ENCODE results near the gene DYNLT3. TPM values are rescaled to one million over a fixed set of nuclear protein-coding genes. Genes with fewer than 3 reads are reported as not detected.

DYNLT3 gene
- polyA plus RNA-seq, 1 experiment = 11.3 TPM

DNA sequence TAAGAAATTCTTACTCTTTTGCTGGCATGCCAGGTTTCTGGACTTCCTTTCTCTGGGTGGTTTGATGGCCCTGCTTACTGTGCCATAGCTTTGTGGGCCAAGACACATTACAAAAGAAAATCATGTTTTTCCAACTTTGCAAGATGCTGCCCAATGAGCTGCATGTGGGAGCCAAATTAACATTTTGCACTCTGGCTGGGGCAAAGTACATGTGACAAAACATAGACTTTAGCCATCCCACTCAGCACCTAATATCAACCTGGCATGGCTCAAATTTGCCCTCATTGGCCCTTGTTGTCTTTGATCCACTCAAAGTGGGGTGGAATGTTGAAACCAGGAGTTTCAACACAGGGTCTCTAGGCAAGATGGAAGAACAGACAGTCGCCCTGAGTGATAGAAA lies 40.0 kb upstream of the DYNLT3 start:
- no peaks in the 10 kb centered on the region for H3K36me3 ChIP-seq (ENCODE audit: control insufficient read depth, insufficient read depth, low read length)
- POLR2A ChIA-PET = no interaction called here
- CTCF ChIA-PET = no interaction called here
- H3K27me3 ChIP-seq (ENCODE audit: control insufficient read depth, insufficient read depth, low read length) = no peaks in the 10 kb centered on the region
- no peak overlapping the region for H3K4me3 ChIP-seq (ENCODE audit: low read depth, low read length)
- TF ChIP-seq, protein P1, sequence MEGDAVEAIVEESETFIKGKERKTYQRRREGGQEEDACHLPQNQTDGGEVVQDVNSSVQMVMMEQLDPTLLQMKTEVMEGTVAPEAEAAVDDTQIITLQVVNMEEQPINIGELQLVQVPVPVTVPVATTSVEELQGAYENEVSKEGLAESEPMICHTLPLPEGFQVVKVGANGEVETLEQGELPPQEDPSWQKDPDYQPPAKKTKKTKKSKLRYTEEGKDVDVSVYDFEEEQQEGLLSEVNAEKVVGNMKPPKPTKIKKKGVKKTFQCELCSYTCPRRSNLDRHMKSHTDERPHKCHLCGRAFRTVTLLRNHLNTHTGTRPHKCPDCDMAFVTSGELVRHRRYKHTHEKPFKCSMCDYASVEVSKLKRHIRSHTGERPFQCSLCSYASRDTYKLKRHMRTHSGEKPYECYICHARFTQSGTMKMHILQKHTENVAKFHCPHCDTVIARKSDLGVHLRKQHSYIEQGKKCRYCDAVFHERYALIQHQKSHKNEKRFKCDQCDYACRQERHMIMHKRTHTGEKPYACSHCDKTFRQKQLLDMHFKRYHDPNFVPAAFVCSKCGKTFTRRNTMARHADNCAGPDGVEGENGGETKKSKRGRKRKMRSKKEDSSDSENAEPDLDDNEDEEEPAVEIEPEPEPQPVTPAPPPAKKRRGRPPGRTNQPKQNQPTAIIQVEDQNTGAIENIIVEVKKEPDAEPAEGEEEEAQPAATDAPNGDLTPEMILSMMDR (IDR thresholded peaks at IDR 0.05; ENCODE audit: insufficient read depth, low read depth, low read length) = no peak
- no peak for DNase-seq (ENCODE audit: low read depth)

DNA sequence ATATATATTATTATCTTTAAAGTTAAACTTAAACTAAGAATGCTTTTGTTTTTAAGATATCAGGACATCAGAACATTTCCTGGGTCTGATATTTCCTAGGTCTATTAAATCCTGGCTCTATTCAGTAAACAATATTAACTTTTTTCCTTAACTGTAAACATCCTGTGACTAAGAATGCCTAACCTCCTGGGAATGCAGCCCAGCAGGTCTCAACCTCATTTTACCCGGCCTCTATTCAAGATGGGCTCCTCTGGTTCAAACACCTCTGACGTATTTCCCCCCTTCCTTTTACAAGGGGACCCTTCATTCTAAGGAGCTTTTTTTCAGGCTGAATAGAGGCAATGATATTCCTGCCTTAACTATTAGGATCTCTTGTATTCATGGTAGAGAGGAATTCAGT lies 35.8 kb upstream of the DYNLT3 start:
- no peak for DNase-seq (ENCODE audit: low read depth)
- Histone ChIP-seq H3K4me3 (ENCODE audit: low read depth, low read length) (no peak overlapping the region), H3K27me3 (ENCODE audit: control insufficient read depth, insufficient read depth, low read length) (no peaks in the 10 kb centered on the region), H3K36me3 (ENCODE audit: control insufficient read depth, insufficient read depth, low read length) (no peaks in the 10 kb centered on the region)
- TF ChIP-seq, protein P1 (IDR thresholded peaks at IDR 0.05; ENCODE audit: insufficient read depth, low read depth, low read length) = no peak
- POLR2A ChIA-PET = no interaction called here
- CTCF ChIA-PET = no interaction called here

DNA sequence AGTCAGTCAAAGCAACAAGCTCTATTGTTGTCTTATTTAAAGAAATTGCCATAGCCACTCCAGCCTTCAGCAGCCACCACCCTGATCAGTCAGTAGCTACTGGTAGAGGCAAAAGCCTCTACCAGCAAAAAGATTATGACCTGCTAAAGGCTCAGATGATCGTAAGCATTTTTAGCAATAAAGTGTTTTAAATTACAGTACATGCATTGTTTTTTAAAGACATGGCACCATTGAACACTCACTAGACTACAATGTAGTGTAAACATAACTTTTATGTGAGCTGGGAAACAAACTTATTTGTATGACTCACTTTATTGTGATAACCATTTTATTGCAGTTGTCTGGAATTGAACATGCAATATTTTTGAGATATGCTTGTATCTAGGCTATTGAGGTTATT lies 32.3 kb upstream of the DYNLT3 start:
- POLR2A ChIA-PET = no interaction called here
- CTCF ChIA-PET = interaction anchor here (1.0 kb wide), 1 partner anchor 16 kb away, joined by 3 read pairs; no protein-coding TSS in a partner anchor
- no peaks in the 10 kb centered on the region for H3K36me3 ChIP-seq (ENCODE audit: control insufficient read depth, insufficient read depth, low read length)
- no peak for DNase-seq (ENCODE audit: low read depth)
- no peak overlapping the region for H3K4me3 ChIP-seq (ENCODE audit: low read depth, low read length)
- TF ChIP-seq, protein P1 (IDR thresholded peaks at IDR 0.05; ENCODE audit: insufficient read depth, low read depth, low read length) = no peak
- no peaks in the 10 kb centered on the region for H3K27me3 ChIP-seq (ENCODE audit: control insufficient read depth, insufficient read depth, low read length)

DNA sequence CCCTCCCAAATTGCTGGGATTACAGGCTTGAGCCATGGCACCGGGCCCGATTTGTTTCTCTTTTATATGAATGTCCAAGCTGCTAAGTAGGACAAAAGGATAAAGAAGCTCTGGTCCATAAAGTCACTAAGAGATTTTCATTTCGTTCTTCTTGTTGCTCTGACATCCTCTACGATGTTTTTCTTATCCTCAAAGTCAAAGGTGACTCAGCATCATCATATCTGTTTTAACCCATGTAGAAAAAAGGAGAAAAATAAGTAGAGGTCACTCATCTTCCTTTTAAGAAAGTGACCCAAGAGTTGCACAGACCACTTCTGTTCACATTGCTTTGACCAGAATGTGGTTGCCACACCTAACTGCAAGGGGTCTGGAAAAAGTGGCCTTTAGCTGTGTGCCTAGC lies 29.3 kb upstream of the DYNLT3 start:
- H3K27me3 ChIP-seq (ENCODE audit: control insufficient read depth, insufficient read depth, low read length) = no peaks in the 10 kb centered on the region
- ChIA-PET POLR2A (no interaction called here), CTCF (no interaction called here)
- no peak for DNase-seq (ENCODE audit: low read depth)
- TF ChIP-seq, protein P1 (IDR thresholded peaks at IDR 0.05; ENCODE audit: insufficient read depth, low read depth, low read length) = no peak
- no peak overlapping the region for H3K4me3 ChIP-seq (ENCODE audit: low read depth, low read length)
- no peaks in the 10 kb centered on the region for H3K36me3 ChIP-seq (ENCODE audit: control insufficient read depth, insufficient read depth, low read length)

DNA sequence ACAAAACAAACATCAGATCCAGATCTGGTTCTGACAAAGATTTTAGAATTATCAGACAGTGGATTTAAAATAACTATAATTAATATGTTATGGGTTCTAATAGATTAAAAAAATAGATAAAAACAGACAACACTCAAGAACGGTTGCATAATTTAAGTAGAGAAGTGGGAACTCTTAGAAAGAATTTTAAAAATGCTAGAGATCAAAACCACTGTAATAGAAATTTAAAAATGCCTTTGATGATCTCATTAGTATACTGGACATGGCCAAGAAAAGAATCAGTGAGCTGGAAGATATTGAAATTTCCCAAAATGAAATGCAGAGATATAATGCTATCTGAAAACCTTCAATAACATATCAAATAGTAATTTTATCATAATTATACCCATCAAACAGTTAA lies 28.3 kb upstream of the DYNLT3 start:
- Histone ChIP-seq H3K27me3 (ENCODE audit: control insufficient read depth, insufficient read depth, low read length) (no peaks in the 10 kb centered on the region), H3K36me3 (ENCODE audit: control insufficient read depth, insufficient read depth, low read length) (no peaks in the 10 kb centered on the region), H3K4me3 (ENCODE audit: low read depth, low read length) (no peak overlapping the region)
- TF ChIP-seq, protein P1 (IDR thresholded peaks at IDR 0.05; ENCODE audit: insufficient read depth, low read depth, low read length) = no peak
- POLR2A ChIA-PET = no interaction called here
- no peak for DNase-seq (ENCODE audit: low read depth)
- CTCF ChIA-PET = no interaction called here

Data from BJ (cell line).